Measurements from ENCODE around the gene SLC2A13.
"Not testable (repeated sequence)": the region's sequence is repeated elsewhere in the genome, so short reads cannot be mapped to it uniquely, and the experiment has no call there.

The SLC2A13 gene

GRCh38 chr12:39785814-39786213 lies 320.1 kb downstream of the SLC2A13 start:
- H3K27ac ChIP-seq (ENCODE audit: insufficient read depth, low read length, poor library complexity, severe bottlenecking); H3K9me3 ChIP-seq (ENCODE audit: control insufficient read depth, low read length); H3K36me3 ChIP-seq (ENCODE audit: control insufficient read depth, insufficient read depth, low read length); H3K4me3 ChIP-seq (ENCODE audit: insufficient read depth, low read depth, low read length, poor library complexity, severe bottlenecking); H3K27me3 ChIP-seq (replicated peaks; ENCODE audit: control insufficient read depth, insufficient read depth, low read length, poor library complexity, severe bottlenecking); DNase-seq; H3K4me1 ChIP-seq (ENCODE audit: control insufficient read depth, insufficient read depth, low read length, poor library complexity, severe bottlenecking): not testable (repeated sequence)

- no peak overlapping the region for H3K4me3 ChIP-seq (ENCODE audit: insufficient read depth, low read depth, low read length, poor library complexity, severe bottlenecking)
- no peaks in the 10 kb centered on the region for H3K27me3 ChIP-seq (replicated peaks; ENCODE audit: control insufficient read depth, insufficient read depth, low read length, poor library complexity, severe bottlenecking)
- no peaks in the 10 kb centered on the region for H3K4me1 ChIP-seq (ENCODE audit: control insufficient read depth, insufficient read depth, low read length, poor library complexity, severe bottlenecking)
- DNase-seq, result no peak
- H3K9me3 ChIP-seq (ENCODE audit: control insufficient read depth, low read length), result no peaks in the 10 kb centered on the region
- no peak overlapping the region for H3K27ac ChIP-seq (ENCODE audit: insufficient read depth, low read length, poor library complexity, severe bottlenecking)
- no peaks in the 10 kb centered on the region for H3K36me3 ChIP-seq (ENCODE audit: control insufficient read depth, insufficient read depth, low read length)
These were observed 323.8 kb downstream of the SLC2A13 start for GRCh38 chr12:39782026-39782545.

GRCh38 chr12:39780913-39781446 lies 324.9 kb downstream of the SLC2A13 start:
- no peaks in the 10 kb centered on the region for H3K9me3 ChIP-seq (ENCODE audit: control insufficient read depth, low read length)
- H3K27ac ChIP-seq (ENCODE audit: insufficient read depth, low read length, poor library complexity, severe bottlenecking), result no peak overlapping the region
- DNase-seq, result no peak

GRCh38 chr12:39780411-39780912 lies 325.4 kb downstream of the SLC2A13 start:
- H3K4me1 ChIP-seq (ENCODE audit: control insufficient read depth, insufficient read depth, low read length, poor library complexity, severe bottlenecking), result no peaks in the 10 kb centered on the region
- H3K27me3 ChIP-seq (replicated peaks; ENCODE audit: control insufficient read depth, insufficient read depth, low read length, poor library complexity, severe bottlenecking), result no peaks in the 10 kb centered on the region
- H3K36me3 ChIP-seq (ENCODE audit: control insufficient read depth, insufficient read depth, low read length), result no peaks in the 10 kb centered on the region
- H3K9me3 ChIP-seq (ENCODE audit: control insufficient read depth, low read length), result no peaks in the 10 kb centered on the region
- H3K27ac ChIP-seq (ENCODE audit: insufficient read depth, low read length, poor library complexity, severe bottlenecking), result no peak overlapping the region
- H3K4me3 ChIP-seq (ENCODE audit: insufficient read depth, low read depth, low read length, poor library complexity, severe bottlenecking), result no peak overlapping the region
- no peak for DNase-seq

More at GRCh38 chr12:39780913-39781446, 324.9 kb downstream of the SLC2A13 start:
- Histone ChIP-seq H3K36me3 (ENCODE audit: control insufficient read depth, insufficient read depth, low read length) (no peaks in the 10 kb centered on the region), H3K27me3 (replicated peaks; ENCODE audit: control insufficient read depth, insufficient read depth, low read length, poor library complexity, severe bottlenecking) (no peaks in the 10 kb centered on the region), H3K4me1 (ENCODE audit: control insufficient read depth, insufficient read depth, low read length, poor library complexity, severe bottlenecking) (no peaks in the 10 kb centered on the region), H3K4me3 (ENCODE audit: insufficient read depth, low read depth, low read length, poor library complexity, severe bottlenecking) (no peak overlapping the region)

GRCh38 chr12:39779768-39780340 lies 326.0 kb downstream of the SLC2A13 start:
- Histone ChIP-seq H3K27ac (ENCODE audit: insufficient read depth, low read length, poor library complexity, severe bottlenecking) (no peak overlapping the region), H3K36me3 (ENCODE audit: control insufficient read depth, insufficient read depth, low read length) (no peaks in the 10 kb centered on the region), H3K27me3 (replicated peaks; ENCODE audit: control insufficient read depth, insufficient read depth, low read length, poor library complexity, severe bottlenecking) (no peaks in the 10 kb centered on the region), H3K9me3 (ENCODE audit: control insufficient read depth, low read length) (no peaks in the 10 kb centered on the region), H3K4me3 (ENCODE audit: insufficient read depth, low read depth, low read length, poor library complexity, severe bottlenecking) (no peak overlapping the region), H3K4me1 (ENCODE audit: control insufficient read depth, insufficient read depth, low read length, poor library complexity, severe bottlenecking) (no peaks in the 10 kb centered on the region)
- no peak for DNase-seq

GRCh38 chr12:39777465-39777864 lies 328.4 kb downstream of the SLC2A13 start:
- DNase-seq, result no peak
- H3K36me3 ChIP-seq (ENCODE audit: control insufficient read depth, insufficient read depth, low read length), result no peaks in the 10 kb centered on the region
- no peaks in the 10 kb centered on the region for H3K27me3 ChIP-seq (replicated peaks; ENCODE audit: control insufficient read depth, insufficient read depth, low read length, poor library complexity, severe bottlenecking)
- H3K27ac ChIP-seq (ENCODE audit: insufficient read depth, low read length, poor library complexity, severe bottlenecking), result no peak overlapping the region
- no peaks in the 10 kb centered on the region for H3K4me1 ChIP-seq (ENCODE audit: control insufficient read depth, insufficient read depth, low read length, poor library complexity, severe bottlenecking)
- no peaks in the 10 kb centered on the region for H3K9me3 ChIP-seq (ENCODE audit: control insufficient read depth, low read length)
- no peak overlapping the region for H3K4me3 ChIP-seq (ENCODE audit: insufficient read depth, low read depth, low read length, poor library complexity, severe bottlenecking)

- Histone ChIP-seq H3K27ac (ENCODE audit: insufficient read depth, low read length, poor library complexity, severe bottlenecking) (no peak overlapping the region), H3K27me3 (replicated peaks; ENCODE audit: control insufficient read depth, insufficient read depth, low read length, poor library complexity, severe bottlenecking) (no peaks in the 10 kb centered on the region), H3K36me3 (ENCODE audit: control insufficient read depth, insufficient read depth, low read length) (no peaks in the 10 kb centered on the region), H3K9me3 (ENCODE audit: control insufficient read depth, low read length) (no peaks in the 10 kb centered on the region), H3K4me1 (ENCODE audit: control insufficient read depth, insufficient read depth, low read length, poor library complexity, severe bottlenecking) (no peaks in the 10 kb centered on the region), H3K4me3 (ENCODE audit: insufficient read depth, low read depth, low read length, poor library complexity, severe bottlenecking) (no peak overlapping the region)
- DNase-seq, result no peak
These were observed 332.6 kb downstream of the SLC2A13 start for GRCh38 chr12:39773266-39773665.

- Histone ChIP-seq H3K4me1 (ENCODE audit: control insufficient read depth, insufficient read depth, low read length, poor library complexity, severe bottlenecking) (no peaks in the 10 kb centered on the region), H3K36me3 (ENCODE audit: control insufficient read depth, insufficient read depth, low read length) (no peaks in the 10 kb centered on the region), H3K4me3 (ENCODE audit: insufficient read depth, low read depth, low read length, poor library complexity, severe bottlenecking) (no peak overlapping the region), H3K9me3 (ENCODE audit: control insufficient read depth, low read length) (no peaks in the 10 kb centered on the region), H3K27ac (ENCODE audit: insufficient read depth, low read length, poor library complexity, severe bottlenecking) (no peak overlapping the region), H3K27me3 (replicated peaks; ENCODE audit: control insufficient read depth, insufficient read depth, low read length, poor library complexity, severe bottlenecking) (no peaks in the 10 kb centered on the region)
- DNase-seq, result no peak
These were observed 333.0 kb downstream of the SLC2A13 start for GRCh38 chr12:39772821-39773259.

- no peaks in the 10 kb centered on the region for H3K36me3 ChIP-seq (ENCODE audit: control insufficient read depth, insufficient read depth, low read length)
- no peak for DNase-seq
- no peaks in the 10 kb centered on the region for H3K9me3 ChIP-seq (ENCODE audit: control insufficient read depth, low read length)
- no peaks in the 10 kb centered on the region for H3K27me3 ChIP-seq (replicated peaks; ENCODE audit: control insufficient read depth, insufficient read depth, low read length, poor library complexity, severe bottlenecking)
- H3K4me1 ChIP-seq (ENCODE audit: control insufficient read depth, insufficient read depth, low read length, poor library complexity, severe bottlenecking), result no peaks in the 10 kb centered on the region
- no peak overlapping the region for H3K4me3 ChIP-seq (ENCODE audit: insufficient read depth, low read depth, low read length, poor library complexity, severe bottlenecking)
- H3K27ac ChIP-seq (ENCODE audit: insufficient read depth, low read length, poor library complexity, severe bottlenecking), result no peak overlapping the region
These were observed 334.4 kb downstream of the SLC2A13 start for GRCh38 chr12:39771456-39771855.

GRCh38 chr12:39764944-39765560 lies 340.8 kb downstream of the SLC2A13 start:
- Histone ChIP-seq H3K27ac (ENCODE audit: insufficient read depth, low read length, poor library complexity, severe bottlenecking) (no peak overlapping the region), H3K27me3 (replicated peaks; ENCODE audit: control insufficient read depth, insufficient read depth, low read length, poor library complexity, severe bottlenecking) (no peaks in the 10 kb centered on the region), H3K4me3 (ENCODE audit: insufficient read depth, low read depth, low read length, poor library complexity, severe bottlenecking) (no peak overlapping the region), H3K4me1 (ENCODE audit: control insufficient read depth, insufficient read depth, low read length, poor library complexity, severe bottlenecking) (no peaks in the 10 kb centered on the region), H3K36me3 (ENCODE audit: control insufficient read depth, insufficient read depth, low read length) (no peaks in the 10 kb centered on the region), H3K9me3 (ENCODE audit: control insufficient read depth, low read length) (no peaks in the 10 kb centered on the region)
- DNase-seq, result no peak
